Hindlimb muscle (tissue), 1 donor: ENCODE measurements around the gene SGPL1. TPM values are rescaled to one million over a fixed set of nuclear protein-coding genes. Genes with fewer than 3 reads are reported as not detected.

Experiments used
- DNase-seq: peaks from one replicate; pipeline ENCODE4 v3.0.0-alpha.2; 2013
- polyA plus RNA-seq: library from polyadenylated mRNA; unstranded; fragments of 120-200 nt; gene quantifications from one replicate; pipeline ENCODE4 v1.2.1, GENCODE V29; 2013; ENCODE audit not compliant: insufficient read length

Gene SGPL1
- polyA plus RNA-seq, 1 donor: 31.7 TPM

DNA sequence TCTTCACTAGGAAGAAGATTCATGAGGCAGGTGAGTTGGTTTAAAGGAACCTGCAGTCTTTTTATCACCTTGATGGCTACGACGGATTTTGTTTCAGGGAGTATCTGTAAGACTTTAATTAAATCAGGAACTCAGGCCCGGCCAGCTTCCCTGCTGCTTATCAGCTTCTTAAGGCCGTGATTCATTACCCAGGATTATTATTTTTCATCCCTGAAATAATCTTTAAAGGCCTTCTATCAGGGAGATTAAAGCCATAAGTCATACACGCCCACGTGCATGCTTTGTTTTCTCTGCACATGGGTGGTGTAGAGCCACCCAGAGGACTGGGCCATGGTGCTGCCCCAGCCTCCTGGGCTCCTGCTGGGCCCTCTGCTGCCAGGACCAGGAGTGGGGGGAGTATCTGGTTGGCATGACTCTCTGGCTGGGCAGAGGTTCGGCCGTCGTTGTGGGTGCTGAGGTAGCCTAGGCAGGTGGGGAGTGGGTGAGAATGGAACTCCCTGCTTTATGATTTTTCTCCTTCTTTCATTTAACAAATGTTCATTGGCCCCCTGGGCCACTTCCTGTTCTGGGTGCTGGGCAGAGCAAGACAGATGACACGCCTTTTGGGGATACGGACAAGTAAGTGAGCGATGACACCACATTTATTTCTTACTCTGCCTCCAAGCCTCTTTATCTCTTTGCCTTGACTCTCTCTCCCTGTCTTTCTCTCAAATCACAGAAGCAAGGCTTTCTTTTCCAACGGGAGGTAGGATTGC is 111.6 kb downstream of the SGPL1 start:
- no peak for DNase-seq

DNA sequence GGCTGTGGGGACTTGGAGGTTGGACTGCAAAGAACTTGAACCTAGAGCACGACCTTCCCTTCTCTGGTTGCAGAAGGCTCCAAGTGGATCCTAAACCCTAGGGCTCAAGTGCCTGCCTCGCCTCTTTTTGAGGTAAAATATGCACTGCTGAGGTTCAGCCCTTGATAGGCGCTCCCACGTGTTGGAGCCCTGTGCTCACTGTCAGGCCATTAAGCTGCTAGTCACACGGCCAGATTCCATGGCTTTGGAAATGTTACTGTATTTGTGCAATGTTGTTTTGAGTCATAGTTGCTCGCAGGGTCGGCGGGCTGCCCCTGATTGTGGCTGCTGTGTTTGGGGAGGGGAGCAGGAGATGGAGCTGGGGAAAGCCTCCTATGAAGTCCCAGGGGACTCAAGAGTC is 112.4 kb downstream of the SGPL1 start:
- DNase-seq: no peak

DNA sequence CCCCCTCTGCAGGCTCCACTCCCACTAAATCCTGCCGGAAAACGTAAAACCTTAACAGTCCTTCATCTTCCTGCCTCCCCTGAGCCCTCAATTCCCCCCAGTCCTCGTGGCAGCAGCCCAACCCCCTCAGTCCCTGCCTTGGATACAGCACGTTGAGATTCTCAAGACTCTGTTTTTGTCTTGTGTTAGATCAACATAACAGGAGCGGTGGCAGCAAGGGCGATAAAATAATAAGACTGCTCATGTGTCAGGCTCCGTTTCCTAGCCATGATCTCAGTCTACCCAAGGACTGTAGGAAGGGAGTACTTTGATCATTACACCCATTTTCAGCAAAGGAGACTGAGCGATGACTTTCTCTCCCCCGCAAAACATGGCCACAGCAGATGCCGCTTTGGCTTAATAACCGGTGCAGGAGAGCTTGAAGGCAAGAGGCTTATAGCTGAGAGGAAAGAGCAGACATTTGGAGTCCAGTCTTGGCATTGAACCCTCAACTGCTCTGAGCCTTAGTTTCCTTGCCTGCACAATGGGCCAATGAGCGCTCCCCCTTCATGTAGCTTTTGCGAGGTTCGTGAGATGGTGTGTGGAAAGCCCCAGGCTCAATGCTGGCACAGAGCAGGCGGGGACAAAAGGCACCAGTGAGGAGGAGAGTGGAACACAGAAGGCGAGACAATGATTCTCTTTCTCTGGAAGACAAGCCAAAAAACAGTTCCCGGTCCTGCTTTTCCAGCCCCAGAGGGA is 114.7 kb downstream of the SGPL1 start:
- no peak for DNase-seq

Other genes starting within 250 kb of the SGPL1 start
- gene PRF1, start 213.2 kb upstream of the SGPL1 start, polyA plus RNA-seq: 0.74 TPM
- 24.6 TPM for gene ADAMTS14, start 143.4 kb upstream of the SGPL1 start, polyA plus RNA-seq
- 0.12 TPM for gene TBATA, start 30.6 kb upstream of the SGPL1 start, polyA plus RNA-seq
- 75.7 TPM for gene PCBD1, start 72.6 kb downstream of the SGPL1 start, polyA plus RNA-seq